GM12865 (cell line): Measurements from ENCODE around the gene TSPAN17.

Experiments
- DNase-seq: peaks from one replicate; pipeline ENCODE4 v3.0.0; 2010; ENCODE audit warnings: low read depth
- H3K4me3 ChIP-seq: 2 replicates; pipeline ENCODE4 v1.5.1; 2011; ENCODE audit warnings: mild to moderate bottlenecking, low read depth, low read length, control low read depth
- CTCF ChIP-seq: IDR thresholded peaks from 2 replicates; pipeline ENCODE4 v1.5.1; 2011; ENCODE audit warnings: low read length, control low read depth, low read depth, inconsistent platforms; ENCODE audit not compliant: insufficient read depth; ENCODE audit errors: missing control alignments

Gene TSPAN17

GRCh38 chr5:176614805-176615478 lies 32.3 kb upstream of the TSPAN17 start:
- TF ChIP-seq CTCF: no peak
- DNase-seq: no peak
- no peak overlapping the region for H3K4me3 ChIP-seq

DNA sequence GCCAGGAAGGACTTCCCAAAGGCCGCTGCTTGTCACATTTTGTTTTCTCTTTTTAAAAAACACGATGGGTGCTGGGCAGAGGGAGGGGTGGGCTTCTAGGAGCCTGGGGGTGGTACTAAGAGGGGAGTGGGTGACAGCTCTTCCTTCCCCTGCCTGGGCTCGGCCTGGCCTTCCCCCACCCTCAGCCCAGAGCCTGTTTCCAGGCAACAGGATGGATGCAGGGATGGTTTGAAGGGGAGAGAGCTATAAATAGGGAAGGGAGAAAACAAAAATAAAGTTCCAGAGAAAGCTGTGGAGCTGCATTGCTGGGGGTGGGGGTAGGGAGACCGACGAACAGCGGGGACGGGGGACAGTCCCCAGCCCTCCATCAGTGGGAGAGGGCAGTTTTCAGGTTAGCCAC lies 30.8 kb upstream of the TSPAN17 start:
- no peak for TF ChIP-seq CTCF
- no peak for DNase-seq
- H3K4me3 ChIP-seq: no peak overlapping the region

GRCh38 chr5:176618783-176619182 lies 28.5 kb upstream of the TSPAN17 start:
- no peak for DNase-seq
- no peak overlapping the region for H3K4me3 ChIP-seq
- no peak for TF ChIP-seq CTCF

DNA sequence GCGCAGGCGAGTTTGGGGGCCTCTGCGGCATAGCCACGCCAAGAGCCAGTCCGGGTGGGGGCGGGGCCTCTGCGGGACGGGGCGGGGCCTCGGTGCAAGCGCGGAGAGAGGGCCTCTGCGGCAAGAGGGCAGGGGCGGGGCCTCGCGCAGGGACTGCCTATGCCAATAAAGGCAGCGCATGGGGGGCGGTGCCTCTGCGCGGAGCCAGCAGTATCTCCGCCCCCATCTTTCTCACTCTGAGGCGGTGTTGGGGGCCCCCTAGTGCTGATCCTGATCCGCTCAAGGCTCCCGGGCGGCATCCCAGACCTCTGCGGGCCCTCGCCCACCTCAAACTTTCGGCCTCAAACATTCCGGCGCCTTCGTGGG lies 28.1 kb upstream of the TSPAN17 start:
- H3K4me3 ChIP-seq: no peak overlapping the region
- DNase-seq: peak; percentile 69
- TF ChIP-seq CTCF: peak; percentile 8

DNA sequence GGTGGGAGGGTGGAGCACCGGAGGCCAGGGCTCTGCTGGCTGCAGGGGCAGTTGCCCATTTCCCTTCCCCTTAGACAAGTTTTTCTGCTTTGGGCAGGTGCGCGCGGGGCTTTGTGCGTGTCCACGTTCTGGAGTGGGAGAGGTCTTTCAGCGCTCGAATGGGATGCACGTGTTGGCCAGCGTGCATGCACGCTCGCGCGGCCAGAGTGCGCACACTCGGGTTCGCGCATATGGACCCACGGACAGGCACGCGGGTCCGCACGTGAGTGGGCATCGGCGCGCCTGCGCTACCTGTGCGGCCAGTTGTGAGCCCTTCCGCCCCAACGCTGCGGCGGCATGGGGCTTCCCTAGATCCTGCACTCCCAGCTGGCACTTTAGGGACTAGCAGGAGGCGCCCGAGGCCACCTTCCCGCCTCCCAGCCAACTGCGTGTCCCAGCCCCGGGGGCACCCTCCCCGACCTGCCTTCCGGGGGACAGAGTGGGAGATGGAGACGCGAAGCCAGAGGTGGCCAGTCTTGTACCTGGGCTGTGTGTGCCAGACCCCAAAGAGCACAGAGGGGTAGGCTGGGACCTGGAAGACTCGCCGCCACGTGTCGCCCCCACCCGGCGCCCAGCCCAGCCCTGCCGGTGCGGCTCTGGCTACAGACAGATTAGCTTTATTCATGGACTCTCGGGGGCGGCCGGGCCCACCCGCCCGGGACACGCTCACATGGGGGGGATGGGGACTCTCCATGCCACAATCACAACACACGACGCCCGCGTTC lies 27.5 kb upstream of the TSPAN17 start:
- H3K4me3 ChIP-seq: no peak overlapping the region
- TF ChIP-seq CTCF: no peak
- DNase-seq: no peak

DNA sequence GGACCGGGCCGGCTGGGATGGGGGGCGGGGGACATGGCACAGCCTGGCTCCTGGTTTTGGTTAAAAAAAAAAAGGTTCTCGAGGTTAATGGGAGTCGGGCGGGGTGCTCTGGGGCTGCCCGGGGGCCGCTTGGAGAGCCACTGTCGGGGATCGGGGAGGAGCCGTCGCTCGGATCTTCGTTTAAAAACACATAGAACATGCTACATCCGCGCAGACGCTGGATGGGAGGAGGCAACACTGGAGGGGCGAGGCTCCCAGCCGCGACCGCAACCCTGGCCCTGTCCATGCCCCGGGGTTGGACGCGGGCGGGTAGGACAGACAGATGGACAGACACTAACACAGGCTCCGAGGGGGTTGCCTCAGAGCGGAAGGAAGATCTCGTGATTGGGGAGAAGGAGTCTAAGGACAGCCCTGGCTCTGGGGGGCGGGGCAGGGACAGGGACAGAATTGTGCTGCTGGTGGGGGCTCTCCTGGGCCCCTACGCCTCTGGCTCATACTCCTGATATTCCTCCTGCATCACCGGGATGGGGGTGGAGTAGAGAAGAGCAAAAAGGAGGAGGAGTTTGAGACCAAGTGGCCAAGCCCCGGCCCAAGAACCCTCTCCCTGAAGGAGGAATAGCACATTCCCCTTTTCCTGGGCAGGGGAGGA lies 26.8 kb upstream of the TSPAN17 start:
- TF ChIP-seq CTCF: no peak
- no peak for DNase-seq
- no peak overlapping the region for H3K4me3 ChIP-seq

DNA sequence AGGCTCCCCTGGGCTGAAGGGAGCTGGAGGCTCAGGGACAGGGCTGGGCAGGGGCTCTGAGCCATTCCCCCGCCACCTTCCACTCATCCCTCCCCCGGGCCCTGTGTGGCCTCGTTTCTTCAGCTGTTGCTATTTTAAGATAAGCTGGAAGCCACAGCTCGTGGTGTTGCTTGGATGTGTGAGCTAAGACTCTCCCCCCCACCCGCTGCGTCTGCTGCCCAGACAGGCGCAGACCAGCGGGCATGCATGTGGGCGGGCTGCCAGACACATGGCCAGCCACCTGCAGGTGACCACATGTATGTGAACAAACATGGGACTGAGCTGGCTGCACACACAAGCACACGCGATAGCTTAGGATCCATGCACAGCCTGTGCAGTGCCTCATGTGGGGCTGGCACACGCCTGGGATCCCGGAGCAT lies 25.6 kb upstream of the TSPAN17 start:
- H3K4me3 ChIP-seq: no peak overlapping the region
- DNase-seq: no peak
- TF ChIP-seq CTCF: no peak
